HuH-7 (cell line): ENCODE data around the gene ANKMY1.

Source experiments
- DNase-seq: peaks from one replicate; pipeline ENCODE4 v3.0.0; 2011; ENCODE audit warnings: low spot score

The ANKMY1 gene

DNA sequence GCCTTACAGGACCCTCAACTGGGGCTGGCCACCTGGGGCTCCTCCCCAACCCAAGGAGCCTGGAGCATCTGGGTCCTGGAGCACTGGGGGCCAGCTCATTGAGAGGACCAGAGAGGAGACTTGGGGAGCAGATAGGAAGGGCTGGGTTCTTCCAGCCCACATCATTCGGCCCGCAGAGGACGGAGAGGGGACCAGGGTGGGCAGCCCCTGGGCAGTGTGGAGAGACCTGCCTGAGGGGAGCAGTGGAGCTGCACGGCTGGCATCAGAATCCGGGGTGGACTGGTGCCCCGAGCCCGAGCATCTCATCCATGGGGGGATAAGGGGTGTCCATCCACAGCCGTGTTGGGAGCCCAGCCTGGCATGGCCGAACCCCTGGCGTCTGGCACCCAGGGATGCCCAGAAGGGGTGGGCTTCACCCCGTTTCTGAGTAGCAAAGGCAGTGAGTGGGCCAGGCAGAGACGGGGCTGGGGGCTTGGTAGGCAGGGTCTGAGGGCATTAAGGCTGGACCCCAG, 111.1 kb downstream of the ANKMY1 start:
- no peak for DNase-seq

DNA sequence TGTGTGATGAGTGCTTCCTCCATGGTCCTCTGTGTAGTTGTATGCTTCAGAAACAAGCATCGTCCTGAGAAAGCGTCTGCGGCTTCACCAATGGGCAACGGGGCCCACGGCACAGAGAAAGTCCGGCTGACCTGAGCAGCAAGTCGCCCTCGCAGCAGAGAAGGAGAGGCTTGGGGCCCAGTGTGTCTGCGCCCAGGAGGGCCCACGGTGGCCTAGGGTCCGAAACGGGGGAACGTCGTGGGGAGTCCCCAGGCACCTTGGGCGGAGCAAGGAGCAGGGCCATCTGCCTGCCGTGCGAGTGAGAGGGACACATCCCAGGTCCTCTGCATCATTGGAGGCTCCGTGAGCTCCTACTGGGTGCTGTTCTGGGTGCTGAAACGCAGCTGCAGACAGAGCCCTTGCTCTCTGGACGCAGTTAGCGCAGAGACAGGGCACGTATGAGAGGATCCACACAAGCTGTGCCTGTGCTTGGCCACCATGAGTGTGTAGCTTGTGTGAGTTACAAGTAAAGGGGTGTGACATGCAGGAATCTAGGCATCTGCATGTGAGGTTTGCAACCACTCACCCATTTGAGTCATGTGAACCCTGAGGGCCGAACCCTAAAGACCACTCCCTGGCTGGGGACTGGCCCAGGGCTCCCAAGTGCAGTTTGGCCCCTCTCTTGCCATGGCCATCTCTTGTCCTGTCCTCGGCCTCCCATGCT, 111.7 kb downstream of the ANKMY1 start:
- DNase-seq, result no peak

DNA sequence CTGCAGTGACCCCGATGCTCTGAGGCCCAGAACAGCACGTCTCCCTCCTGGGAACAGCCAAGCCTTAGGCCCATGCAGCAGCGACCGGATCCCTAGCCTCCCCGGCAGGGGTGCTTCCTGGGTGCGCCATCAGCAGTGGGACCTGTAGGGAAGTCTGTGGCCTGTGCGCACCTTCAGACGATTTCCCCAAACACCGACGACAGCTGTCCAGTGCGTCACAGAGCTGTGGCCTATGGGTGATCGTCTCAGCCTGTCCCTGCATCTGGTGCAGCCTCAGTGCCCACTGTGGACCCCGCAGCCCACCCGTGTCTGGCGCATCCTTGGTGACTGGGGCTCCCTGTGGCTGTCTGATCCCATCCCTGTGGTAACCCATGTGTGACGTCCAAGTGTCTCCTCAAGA, 113.3 kb downstream of the ANKMY1 start:
- no peak for DNase-seq

DNA sequence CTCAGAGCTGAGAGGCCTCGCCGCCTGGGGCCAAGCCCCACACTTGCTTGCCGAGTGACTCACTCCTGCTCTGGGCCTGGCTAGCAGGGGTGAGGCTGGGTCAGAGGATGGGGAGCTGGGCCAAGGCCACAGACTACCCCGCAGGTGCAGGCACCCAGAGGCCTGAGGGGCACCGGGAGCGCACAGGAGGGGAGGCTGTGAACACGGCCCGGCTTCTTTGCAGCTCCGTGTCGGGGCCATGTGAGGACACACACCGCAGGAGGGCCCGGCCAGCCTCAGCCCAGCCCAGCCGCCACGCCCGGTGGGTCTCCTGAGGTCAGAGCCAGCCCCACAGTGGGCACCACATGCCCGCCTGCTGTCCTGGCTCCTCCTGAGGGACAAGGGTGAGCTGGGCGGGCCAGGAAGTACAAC, 113.9 kb downstream of the ANKMY1 start:
- no peak for DNase-seq

DNA sequence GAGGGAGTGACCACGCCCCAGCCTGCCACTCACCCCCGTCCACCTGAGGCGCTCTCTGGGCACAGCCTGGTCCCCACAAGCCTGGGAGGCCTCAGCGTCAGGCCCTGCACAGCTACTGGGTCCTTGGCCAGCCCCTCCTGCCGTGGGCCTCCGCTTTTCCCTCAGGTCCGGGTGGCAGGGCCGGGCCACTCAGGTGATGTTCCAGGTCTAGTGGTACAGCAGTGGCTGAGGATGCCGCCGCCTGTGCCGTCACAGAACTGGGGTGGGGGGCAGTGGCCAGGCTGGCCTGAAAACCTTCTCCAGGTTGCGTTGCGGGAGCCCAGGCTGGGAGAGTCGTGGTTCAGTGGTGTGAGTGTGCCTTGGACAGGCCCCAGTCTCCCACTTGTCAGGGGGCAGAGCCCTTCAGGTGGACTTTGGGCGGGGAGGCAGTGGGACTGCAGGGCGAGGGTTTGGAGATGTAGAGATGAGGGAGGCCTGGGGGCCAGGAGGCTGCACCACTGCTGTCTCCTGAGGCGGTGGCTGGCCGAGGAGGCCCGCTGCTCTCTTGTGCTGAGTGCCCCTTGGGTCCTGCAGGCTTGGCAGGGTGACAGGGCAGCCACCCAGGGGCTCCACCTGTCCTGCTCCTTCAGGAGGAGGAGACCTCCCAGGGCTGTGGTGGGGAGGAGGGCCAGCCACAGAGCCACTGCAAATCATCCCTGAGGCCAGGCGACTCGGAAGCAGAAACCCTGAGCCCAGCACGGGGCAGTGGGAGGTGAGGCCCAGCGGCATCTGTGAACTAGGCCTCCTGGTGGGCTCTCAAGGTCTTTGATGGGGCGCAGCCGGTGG, 114.7 kb downstream of the ANKMY1 start:
- DNase-seq, result no peak

DNA sequence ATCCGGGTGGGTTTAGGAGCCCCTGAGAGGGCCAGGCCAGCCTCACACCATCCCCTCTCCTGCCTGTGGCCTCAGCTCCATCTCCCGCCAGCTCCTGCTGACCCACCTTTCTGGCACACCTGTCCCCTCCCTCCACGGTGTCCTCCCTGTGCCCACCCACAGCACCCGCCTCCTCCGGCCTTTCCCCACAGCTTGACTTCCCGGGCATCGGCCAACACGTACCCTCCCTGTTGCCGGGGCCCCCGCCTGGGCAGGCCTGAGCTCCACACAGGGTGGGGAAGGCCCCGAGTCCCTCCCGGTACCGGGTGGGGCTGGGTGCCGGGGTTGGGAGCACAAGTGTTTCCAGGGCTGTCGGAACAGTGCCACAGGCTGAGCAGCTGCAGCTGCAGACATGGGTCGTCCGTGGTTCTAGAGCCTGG, 115.8 kb downstream of the ANKMY1 start:
- no peak for DNase-seq

DNA sequence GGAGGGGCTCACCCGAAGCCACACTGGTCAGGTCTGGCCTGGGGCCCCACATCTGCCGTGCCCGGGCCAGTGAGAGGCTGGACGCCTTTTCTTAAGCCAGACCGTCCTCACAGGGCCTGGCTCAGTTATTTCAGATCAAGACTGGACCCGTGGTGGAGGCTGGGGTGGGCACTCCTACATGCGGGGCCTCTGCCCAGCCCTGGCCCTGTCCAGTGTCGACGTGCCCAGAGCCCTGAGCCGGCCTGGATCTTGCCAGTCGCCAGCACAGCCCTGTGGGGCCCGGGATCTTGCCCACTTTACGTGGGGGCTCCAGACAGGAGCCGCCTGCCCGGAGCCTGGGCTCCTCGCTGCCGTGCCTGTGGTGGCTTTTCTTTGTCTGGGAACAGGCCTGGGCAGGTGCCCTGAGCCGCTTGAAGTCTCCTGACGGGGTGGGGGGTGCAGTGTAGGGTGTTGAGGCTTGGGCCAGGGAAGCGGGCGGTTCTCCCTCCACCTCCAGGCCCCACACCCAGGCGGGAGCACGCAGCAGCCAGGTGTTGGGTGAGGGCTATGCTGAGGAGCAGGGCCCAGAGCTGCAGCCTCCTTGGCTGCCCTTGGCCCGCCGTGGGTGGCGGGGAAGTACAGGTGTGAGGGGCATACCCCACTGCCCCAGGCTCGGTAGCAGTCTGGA, 116.3 kb downstream of the ANKMY1 start:
- no peak for DNase-seq

DNA sequence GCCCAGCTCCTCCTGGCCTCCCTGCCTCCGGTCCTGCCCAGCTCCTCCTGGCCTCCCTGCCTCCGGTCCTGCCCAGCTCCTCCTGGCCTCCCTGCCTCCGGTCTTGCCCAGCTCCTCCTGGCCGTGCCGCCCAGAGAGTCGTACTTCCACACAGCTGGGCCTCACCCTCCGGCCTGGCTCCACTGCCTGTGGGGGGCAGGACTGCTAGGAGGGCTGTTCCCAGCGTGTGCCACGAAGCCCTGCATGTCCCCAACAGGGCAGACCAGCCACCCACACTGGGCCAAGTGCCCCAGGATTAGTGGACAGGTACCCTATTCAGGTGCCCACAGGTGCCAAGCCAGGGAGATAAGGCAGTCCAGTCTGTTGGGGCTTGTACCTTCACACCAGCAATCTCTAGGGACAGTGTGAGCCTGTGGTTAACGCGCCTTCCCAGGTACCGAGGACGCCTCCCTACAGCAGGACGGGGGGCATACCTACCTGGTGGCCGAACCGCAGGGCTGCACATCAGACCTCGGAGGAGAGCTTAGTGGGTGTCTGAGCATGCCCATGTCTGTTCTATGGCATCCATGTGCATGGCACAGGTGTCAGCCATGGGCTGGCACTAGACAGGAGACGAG, 117.0 kb downstream of the ANKMY1 start:
- DNase-seq, result no peak

DNA sequence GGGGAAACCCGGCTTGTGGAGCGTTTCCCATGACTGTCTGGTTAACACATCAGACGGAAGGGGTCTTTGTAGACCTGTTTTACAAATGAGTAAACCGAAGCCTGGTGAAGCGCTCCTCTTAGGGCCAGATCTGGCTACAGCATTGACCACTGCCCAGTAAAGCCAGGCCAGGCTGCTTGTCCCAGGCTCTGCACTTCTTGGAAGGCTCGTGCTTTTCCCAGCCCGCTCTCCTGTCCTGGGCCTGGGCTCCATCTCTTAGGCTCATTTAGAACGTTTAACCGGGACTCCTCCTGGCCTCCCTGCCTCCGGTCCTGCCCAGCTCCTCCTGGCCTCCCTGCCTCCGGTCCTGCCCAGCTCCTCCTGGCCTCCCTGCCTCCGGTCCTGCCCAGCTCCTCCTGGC, 117.5 kb downstream of the ANKMY1 start:
- no peak for DNase-seq

DNA sequence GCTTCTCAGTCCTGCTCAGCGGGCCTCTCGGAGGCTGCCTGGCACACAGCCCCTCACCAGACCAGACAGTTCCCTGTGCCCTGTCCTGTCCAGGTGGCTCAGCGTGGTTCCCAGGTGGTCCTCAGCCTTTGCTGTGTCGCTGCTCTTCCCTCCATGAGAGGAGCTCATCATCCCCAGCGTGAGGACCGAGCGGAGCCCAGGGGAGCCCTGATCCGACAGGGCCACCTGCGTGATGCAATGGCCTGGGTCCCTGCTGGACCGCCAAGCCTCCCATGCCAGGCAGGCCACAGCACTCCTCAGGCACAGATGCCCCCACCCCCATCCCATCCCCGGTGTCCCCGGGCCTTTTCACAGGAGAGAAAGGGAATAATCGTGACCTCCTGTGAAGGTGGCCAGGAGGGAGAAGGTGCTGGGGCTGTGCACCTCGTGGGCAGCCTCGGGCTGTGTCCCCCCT, 118.1 kb downstream of the ANKMY1 start:
- no peak for DNase-seq

DNA sequence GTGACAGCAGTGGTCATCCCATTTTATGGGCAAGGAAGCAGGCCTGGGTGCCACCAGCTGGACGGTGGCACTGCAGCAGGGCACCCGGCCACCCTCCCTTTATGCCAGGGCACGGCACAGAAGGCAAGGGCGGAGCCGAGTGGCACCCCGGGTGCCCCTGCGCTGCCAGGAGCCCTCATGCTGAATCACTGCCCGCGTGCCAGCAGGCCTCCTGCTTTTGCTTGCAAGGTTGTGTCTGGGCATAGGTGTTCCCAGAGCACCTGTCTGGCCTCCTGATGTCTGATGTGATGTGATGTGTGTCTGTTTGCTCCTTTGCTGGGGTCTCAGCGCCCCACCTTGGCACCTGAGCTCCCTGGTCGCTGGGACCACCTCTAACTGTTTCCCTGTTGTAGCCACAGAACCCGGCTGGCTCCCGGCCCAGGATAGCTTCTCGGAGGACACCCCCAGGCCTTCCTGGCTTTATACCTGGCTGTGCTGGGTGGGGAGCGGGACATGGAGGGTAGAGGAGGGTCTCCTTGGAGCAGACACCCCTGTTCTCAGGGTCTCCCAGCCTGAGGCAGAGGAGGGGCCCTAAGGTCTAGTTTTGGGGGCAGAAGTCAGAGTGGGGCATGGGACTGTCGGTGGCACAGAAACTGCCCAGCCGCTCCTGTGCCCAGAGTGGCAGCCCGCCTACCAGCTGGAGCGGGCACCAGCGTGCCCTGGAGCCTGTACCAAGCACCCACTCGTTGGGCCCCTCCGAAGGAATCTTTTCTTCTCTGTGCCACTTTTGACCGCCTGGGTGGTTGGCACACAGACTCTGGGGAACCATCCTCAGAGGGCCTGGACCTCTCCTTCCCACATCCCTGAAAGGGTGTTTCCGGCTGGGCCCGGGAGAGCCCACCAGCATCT, 118.7 kb downstream of the ANKMY1 start:
- no peak for DNase-seq

DNA sequence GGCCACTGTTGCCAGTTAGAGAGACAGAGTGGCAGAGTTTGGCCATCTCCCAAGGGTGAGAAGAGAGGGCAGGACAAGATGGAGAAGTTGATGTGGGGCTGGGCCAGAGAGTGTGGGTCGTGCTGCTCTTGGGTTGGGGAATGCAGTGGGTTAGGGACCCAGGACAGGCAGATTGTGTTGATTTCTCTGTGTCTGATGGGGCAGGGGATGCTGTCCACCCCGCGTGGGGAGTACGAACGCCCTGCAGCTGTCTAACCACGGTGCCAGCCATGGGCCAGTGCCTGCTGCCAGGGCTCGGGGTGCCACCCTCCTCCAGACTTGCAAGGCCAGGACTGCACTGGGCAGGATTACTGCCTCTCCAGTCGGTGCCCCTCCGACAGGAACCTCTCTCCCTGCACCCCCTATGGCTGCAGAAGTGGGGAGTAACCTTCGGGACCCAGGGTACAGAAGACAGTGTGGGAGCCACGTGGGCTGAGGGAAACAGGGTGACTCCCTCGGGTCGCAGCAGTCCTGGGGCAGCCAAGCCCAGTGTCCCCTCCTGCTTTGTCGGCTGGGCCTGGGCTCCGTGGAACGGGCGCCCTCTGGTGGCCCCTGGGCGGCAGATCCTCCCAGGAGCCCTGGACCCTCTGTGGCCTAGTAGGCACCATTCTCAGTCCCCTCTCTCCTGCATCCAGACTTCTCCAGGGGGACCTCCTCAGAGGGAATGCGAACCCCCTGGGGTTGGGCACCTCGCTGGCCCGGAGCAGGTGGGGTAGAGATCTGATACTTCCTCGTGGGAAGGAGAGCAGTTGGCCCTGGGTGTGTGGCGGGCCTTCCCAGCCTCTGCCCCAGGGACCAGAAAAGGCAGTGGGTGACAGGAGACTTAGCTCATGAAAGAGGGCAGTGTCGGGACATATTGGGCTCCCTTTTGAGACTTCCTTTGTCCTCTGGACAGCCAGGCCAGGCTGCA, 119.7 kb downstream of the ANKMY1 start:
- DNase-seq, result peak; percentile 96

DNA sequence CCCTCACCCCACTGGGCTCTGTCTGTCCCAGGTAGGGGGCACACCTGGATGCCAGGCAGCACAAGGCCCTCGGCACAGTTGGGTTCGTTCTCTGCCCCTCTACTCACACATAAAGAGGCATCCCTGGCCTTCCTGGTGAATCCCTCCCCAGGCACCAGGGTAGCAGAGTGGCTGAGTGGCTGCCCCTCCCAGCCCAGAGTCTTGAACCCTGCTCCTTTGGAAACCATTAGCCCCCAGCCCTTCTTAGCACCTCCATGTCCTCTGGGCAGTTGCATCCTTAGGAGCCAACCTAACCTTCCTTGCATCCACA, 120.3 kb downstream of the ANKMY1 start:
- no peak for DNase-seq

DNA sequence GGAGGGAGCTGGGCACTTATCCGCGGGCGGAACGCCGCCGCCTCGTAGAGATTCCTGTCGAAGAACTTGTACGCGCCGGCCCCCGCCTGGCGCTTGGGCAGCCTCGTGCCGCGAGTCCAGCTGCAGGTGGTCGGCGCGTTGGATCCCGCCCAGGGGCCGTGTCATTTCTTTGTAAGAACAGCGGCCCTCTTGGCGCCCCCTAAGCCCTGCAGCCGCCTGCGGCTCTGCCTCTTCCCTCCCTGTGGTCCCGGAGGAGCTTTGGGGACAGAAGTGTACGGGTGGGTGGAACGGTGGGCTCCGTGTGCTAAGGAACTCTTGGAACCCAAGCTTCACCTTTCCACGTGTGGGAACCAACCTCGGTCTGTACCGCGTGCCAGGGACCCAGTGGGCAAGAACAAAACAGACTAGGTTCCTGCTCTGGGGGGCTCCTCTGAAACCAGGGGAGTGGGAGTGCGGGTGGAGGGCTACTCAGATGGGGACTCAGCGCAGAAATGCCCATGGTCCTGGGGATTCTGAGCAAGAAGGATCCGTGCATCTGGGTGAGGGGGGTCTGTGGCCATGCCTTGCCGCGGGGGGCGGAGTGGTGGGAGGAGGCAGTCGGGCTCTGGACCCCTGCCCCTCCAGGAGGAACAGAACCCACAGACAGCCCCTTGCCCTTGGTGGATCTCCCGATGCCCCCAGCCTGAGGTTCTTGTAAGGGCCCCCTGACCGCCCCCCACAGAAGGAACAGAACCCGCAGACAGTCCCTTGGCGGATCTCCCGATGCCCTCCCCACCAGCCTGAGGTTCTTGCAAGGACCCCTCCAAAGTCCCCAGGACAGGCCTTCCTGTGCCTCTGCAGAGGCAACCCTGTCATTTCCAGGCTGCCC, 120.9 kb downstream of the ANKMY1 start:
- no peak for DNase-seq

DNA sequence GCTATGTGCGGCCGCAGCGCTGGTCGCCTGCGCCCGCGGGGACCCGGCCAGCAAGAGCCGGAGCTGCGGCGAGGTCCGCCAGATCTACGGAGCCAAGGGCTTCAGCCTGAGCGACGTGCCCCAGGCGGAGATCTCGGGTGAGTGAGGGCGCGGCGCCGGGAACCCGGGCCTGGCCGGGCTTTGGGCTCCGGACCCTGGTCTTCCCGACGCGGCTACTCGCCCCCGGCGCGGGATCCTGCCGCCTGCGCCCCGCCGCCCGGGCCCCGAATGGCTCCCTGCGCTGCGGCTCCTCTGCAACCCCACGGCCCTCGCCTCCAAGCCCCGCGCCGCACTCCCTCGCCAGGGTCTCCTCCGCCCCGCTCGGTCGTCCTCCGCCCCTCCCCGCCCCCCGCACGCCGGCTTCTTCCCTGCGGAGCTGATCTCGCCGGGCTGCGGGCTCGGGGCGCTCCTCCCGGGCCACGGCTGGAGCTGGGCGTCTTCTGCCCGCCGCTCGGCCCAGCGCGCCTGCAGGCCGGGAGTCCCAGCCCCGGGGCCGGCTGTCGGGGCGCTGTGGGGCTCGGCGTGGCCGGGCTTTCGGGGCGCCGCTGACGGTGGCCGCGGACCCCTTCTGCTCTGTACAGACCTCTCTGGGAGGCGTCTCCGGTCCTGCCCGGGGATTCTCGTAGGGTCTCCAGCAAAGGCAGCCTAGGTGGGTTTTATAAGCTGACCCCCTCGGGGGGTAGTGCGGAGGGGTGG, 121.7 kb downstream of the ANKMY1 start:
- DNase-seq, result no peak

DNA sequence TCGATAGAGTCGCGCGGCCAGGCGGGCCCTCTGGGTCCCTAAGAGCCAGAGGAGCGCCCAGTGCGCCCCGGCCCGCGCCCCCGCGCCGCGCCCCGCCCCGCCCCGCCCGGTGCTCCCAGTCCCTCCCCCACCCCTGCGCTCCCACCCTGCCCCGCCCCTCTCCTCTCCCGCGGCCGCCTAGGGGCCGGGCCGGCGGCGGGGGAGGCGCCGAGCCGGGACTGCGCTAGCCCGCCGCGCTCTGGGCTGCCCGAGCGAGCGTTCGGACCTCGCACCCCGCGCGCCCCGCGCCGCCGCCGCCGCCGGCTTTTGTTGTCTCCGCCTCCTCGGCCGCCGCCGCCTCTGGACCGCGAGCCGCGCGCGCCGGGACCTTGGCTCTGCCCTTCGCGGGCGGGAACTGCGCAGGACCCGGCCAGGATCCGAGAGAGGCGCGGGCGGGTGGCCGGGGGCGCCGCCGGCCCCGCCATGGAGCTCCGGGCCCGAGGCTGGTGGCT, 122.3 kb downstream of the ANKMY1 start, which contains the start of gene GPC1:
Gene GPC1 (plus strand): TSS at position 207 of the 491 bp plus-strand sequence. CDS start 256 bp downstream, at position 463.
- DNase-seq, result no peak

DNA sequence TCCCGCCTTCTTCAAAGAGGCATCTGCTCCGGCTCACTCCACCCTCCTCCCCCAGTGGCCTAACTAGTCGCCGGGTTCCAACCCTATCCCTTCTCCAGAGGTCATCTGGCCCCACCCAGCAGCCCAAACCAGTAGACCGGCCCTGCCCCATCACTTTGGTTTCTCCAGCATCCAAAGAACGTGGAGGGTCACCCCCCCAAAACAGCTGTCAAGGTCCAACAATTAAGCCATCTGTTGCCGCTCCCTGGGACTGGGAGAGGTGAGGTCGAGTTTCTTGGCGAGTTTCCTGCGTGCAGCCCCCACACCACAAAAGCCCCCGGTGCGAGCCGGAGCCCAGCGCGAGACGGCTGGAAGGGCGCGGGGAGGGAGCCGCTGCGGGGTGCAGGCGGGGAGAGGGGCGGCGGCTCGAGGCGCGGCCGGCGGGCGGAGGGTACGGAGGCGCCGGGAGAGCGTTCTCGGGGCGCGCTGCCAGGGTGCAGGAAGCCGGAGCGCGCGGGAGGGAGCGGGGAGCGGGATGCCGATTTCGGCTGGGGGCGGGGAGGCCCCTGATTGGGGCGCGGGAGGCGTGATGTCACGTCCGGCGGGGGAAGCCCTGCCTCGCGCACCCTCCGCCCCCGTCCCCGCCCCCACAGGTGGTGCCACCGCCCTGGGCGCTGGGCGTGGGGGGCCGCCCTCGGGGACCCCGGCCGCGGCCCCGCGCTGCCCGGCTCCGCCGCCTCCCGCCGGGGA, 122.9 kb downstream of the ANKMY1 start:
- DNase-seq, result no peak
